OCI-LY3 (cell line): ENCODE measurements around the gene PRPF40B.

Source experiments
- EZH2phosphoT487 ChIP-seq: fragments of 200-600 bp; shearing (Covaris generic); IDR thresholded peaks from 2 replicates; pipeline ENCODE4 v1.6.1; 2018; ENCODE audit warnings: antibody characterized with exemption, mixed run types, low read depth
- TF ChIP-seq, protein P1 (sequence below): fragments of 200-600, 300-600 bp; sonication (generic); IDR thresholded peaks from 2 replicates; pipeline ENCODE4 v1.5.1; 2014; ENCODE audit warnings: antibody characterized with exemption, low read length, low read depth

DNA sequence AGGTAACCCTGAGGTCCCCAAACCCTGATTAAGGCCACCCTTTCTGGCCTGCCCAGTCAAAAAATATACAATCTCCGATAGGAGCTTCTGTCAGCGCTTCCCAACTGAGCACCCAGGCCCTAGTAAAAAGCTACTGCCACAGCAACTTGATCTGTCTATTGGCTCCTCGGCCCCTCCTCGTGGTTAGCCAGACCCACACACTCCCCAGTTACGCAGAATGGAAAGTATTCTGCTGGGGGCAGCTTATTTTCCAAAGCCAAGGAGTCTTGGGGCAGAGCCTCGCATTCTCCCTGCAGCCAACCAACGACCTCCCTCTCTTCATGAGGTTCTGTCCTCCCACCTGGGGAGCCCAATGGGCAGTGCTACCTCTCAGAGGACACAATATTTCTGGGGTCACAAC lies 51.8 kb downstream of the PRPF40B start:
- TF ChIP-seq, protein P1, sequence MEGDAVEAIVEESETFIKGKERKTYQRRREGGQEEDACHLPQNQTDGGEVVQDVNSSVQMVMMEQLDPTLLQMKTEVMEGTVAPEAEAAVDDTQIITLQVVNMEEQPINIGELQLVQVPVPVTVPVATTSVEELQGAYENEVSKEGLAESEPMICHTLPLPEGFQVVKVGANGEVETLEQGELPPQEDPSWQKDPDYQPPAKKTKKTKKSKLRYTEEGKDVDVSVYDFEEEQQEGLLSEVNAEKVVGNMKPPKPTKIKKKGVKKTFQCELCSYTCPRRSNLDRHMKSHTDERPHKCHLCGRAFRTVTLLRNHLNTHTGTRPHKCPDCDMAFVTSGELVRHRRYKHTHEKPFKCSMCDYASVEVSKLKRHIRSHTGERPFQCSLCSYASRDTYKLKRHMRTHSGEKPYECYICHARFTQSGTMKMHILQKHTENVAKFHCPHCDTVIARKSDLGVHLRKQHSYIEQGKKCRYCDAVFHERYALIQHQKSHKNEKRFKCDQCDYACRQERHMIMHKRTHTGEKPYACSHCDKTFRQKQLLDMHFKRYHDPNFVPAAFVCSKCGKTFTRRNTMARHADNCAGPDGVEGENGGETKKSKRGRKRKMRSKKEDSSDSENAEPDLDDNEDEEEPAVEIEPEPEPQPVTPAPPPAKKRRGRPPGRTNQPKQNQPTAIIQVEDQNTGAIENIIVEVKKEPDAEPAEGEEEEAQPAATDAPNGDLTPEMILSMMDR, result no peak
- no peak for TF ChIP-seq EZH2phosphoT487
